Uterus (tissue), 4 donors: ENCODE results near the gene DIAPH3. TPM values are rescaled to one million over a fixed set of nuclear protein-coding genes. Genes with fewer than 3 reads are reported as not detected.

Source experiments
- DNase-seq, 2 donors: peaks; one replicate each; pipeline ENCODE4 v3.0.0-alpha.2; 2019 to 2020
- H3K27ac ChIP-seq, 2 donors: fragments of 200-600 bp; sonication (generic); 1 replicate in 1 of 2; 2 replicates in 1 of 2; pipeline ENCODE4 v1.5.1; 2016 to 2018
- H3K27me3 ChIP-seq, 2 donors: fragments of 200-600 bp; sonication (generic); one replicate each; pipeline ENCODE4 v1.5.1; 2018 to 2019; ENCODE audit warnings: control low read depth in 1 of 2
- H3K36me3 ChIP-seq, 2 donors: fragments of 200-600 bp; sonication (generic); one replicate each; pipeline ENCODE4 v1.5.1; 2019; ENCODE audit warnings: control low read depth in 1 of 2
- H3K4me1 ChIP-seq, 2 donors: fragments of 200-600 bp; sonication (generic); one replicate each; pipeline ENCODE4 v1.5.1; 2018 to 2019; ENCODE audit warnings: control low read depth in 1 of 2
- H3K4me3 ChIP-seq, 2 donors: fragments of 200-600 bp; sonication (generic); 1 replicate in 1 of 2; 2 replicates in 1 of 2; pipeline ENCODE4 v1.5.1; 2018 to 2019; ENCODE audit warnings: mild to moderate bottlenecking in 1 of 2
- H3K9me3 ChIP-seq, 2 donors: fragments of 200-600 bp; sonication (generic); one replicate each; pipeline ENCODE4 v1.5.1; 2019; ENCODE audit warnings: control low read depth in 1 of 2
- POLR2A ChIP-seq, 2 donors: fragments of 450-650 bp; IDR thresholded peaks; one replicate each; pipeline ENCODE4 v1.6.1; 2016; ENCODE audit warnings: antibody characterized with exemption in 2 of 2, mild to moderate bottlenecking in 1 of 2, moderate library complexity in 1 of 2
- intact Hi-C: fragments of 100-400 bp; cut with DNase I; formaldehyde crosslinking; loops from one replicate; pipeline ENCODE4 v1.15.1; 2023; ENCODE audit warnings: low total_unique reads
- total RNA-seq, 4 donors: library from RNA; depleted of rRNA in 3 of 4; stranded (reverse); fragments of >200 nt in 3 of 4; gene quantifications; one replicate each; pipeline versions ENCODE4 v1.1.0 to v1.2.4, GENCODE V29; 2014 to 2023
- TF ChIP-seq, protein P1 (sequence below), 4 experiments: fragments of 200-600 bp in 2 of 4; fragments of 450-650 bp in 2 of 4; sonication (generic) in 2 of 4; IDR thresholded peaks; one replicate each; pipeline ENCODE4 v1.5.1; 2016 to 2019; ENCODE audit warnings: antibody characterized with exemption in 4 of 4, mild to moderate bottlenecking in 2 of 4, moderate library complexity in 1 of 4
- donor health status: DM: yes; HTN: yes; CAD: no.

Gene DIAPH3
- total RNA-seq, 4 donors from 2014 or later = 11.4 TPM; not detected in 3

DNA sequence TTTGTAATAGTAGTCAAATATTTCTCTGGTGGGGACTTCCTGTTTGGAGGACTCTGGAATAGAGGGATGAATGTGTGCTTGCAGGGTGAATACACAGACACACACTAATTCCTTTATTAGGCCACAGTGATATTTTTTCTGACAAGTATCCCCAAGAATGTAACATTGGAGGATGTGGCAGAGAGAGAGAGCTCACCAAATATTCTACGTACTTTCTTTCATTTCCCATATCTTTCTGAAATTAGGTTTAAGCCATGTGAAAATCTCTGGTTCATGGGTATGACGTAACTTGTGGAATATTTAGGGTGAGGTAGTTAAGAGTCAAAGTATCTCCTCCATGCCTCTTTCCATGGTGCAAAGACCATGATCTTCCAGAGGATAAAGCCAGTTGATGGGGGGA, 463.4 kb downstream of the DIAPH3 start:
- Histone ChIP-seq H3K27ac (no peak overlapping the region), H3K4me3 (no peak overlapping the region), H3K4me1 (no peaks in the 10 kb centered on the region), H3K27me3 (no peaks in the 10 kb centered on the region), H3K36me3 (no peaks in the 10 kb centered on the region), H3K9me3 (no peaks in the 10 kb centered on the region)
- intact Hi-C loops = no loop called here
- no peak for DNase-seq
- TF ChIP-seq, protein P1, sequence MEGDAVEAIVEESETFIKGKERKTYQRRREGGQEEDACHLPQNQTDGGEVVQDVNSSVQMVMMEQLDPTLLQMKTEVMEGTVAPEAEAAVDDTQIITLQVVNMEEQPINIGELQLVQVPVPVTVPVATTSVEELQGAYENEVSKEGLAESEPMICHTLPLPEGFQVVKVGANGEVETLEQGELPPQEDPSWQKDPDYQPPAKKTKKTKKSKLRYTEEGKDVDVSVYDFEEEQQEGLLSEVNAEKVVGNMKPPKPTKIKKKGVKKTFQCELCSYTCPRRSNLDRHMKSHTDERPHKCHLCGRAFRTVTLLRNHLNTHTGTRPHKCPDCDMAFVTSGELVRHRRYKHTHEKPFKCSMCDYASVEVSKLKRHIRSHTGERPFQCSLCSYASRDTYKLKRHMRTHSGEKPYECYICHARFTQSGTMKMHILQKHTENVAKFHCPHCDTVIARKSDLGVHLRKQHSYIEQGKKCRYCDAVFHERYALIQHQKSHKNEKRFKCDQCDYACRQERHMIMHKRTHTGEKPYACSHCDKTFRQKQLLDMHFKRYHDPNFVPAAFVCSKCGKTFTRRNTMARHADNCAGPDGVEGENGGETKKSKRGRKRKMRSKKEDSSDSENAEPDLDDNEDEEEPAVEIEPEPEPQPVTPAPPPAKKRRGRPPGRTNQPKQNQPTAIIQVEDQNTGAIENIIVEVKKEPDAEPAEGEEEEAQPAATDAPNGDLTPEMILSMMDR (IDR thresholded peaks at IDR 0.05) = no peak
- no peak for TF ChIP-seq POLR2A (IDR thresholded peaks at IDR 0.05)

DNA sequence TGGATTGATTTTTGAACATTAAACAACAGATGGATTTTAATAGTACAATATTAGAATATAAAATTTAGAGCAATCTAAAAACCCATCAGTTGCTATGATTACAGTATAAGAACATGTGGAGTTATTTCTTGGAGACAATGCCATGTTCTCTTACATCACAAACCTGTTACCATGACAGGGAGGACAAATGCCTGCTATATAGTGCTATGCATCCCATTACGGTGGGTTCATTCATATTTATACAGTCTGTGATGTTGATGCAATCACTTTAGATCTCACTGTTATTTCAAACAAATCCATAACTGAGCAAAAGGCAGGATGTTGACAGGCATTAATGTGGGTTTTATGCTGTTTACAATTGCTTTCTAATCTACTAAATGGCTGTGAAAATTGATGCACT, 467.5 kb downstream of the DIAPH3 start:
- H3K27ac ChIP-seq = no peak overlapping the region
- DNase-seq = no peak
- no peaks in the 10 kb centered on the region for H3K4me1 ChIP-seq
- H3K9me3 ChIP-seq = no peaks in the 10 kb centered on the region
- H3K27me3 ChIP-seq = no peaks in the 10 kb centered on the region
- no peak overlapping the region for H3K4me3 ChIP-seq
- H3K36me3 ChIP-seq = no peaks in the 10 kb centered on the region
- intact Hi-C loops = no loop called here
- no peak for TF ChIP-seq POLR2A (IDR thresholded peaks at IDR 0.05)

DNA sequence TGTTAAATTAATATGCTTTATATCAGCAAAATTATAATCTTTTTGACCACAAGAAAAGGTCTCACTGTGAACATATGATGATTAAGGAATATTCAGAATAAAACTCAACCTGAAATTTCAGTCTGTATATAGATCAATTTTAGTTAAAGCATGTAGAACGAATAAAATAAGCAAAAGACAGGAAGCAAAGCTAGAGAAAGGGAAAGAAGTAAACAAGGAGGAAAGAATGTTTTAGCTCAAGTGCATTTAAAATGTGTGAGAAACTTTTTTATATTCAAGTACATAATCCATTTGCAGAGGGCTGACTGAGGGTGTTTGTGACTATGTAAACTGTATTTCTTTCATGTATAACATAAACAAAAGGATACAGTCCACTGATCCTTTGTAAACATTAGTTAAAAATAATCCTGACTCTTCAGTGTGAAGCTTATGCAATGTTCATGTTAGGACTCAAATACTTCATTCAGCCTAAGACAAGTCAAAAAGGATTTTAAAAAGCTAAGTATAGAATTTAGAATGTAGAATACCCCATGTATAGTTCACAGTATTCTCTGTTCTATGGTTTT, 472.1 kb downstream of the DIAPH3 start:
- Histone ChIP-seq H3K36me3 (no peaks in the 10 kb centered on the region), H3K27me3 (no peaks in the 10 kb centered on the region)
- intact Hi-C loops = no loop called here

DNA sequence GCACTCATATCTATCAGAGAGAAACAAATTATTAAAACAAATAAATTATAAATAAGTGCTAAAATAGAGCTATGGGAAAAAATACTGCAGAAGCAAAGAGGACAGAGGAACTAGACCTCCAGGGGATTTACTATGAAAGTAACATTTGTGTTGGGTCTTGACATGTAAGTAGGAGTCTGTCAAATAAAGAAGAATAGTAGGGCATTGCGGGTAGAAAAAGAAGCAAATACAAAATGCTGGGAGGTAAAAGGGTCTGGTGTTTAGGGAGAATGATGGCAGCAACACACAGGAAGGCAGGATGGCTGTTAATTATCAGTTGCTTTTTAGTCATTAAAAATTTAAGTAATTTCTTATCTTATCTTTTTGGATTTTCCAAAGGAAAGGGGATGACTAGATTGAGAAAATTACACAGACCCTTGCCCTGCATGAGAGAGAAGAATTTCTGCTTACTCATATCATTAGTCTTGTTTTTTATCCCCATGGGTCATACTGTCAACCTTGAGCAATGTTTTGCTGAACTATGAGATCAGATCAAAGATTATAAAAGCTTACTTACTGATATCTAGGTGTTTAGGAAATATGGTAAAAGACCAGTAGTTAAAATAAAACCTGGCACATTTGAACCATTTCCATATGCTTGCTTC, 472.7 kb downstream of the DIAPH3 start:
- H3K9me3 ChIP-seq = no peaks in the 10 kb centered on the region
- H3K27ac ChIP-seq = no peak overlapping the region
- no peak for DNase-seq
- no peaks in the 10 kb centered on the region for H3K36me3 ChIP-seq
- no peak overlapping the region for H3K4me3 ChIP-seq
- H3K27me3 ChIP-seq = no peaks in the 10 kb centered on the region
- TF ChIP-seq, protein P1 (IDR thresholded peaks at IDR 0.05) = no peak
- no peak for TF ChIP-seq POLR2A (IDR thresholded peaks at IDR 0.05)
- H3K4me1 ChIP-seq = no peaks in the 10 kb centered on the region
- intact Hi-C loops = no loop called here

More for the DNA sequence above, 472.1 kb downstream of the DIAPH3 start:
- Histone ChIP-seq H3K4me3 (no peak overlapping the region), H3K4me1 (no peaks in the 10 kb centered on the region), H3K27ac (no peak overlapping the region), H3K9me3 (no peaks in the 10 kb centered on the region)
- DNase-seq = no peak
- TF ChIP-seq, protein P1 (IDR thresholded peaks at IDR 0.05) = no peak
- TF ChIP-seq POLR2A (IDR thresholded peaks at IDR 0.05) = no peak

DNA sequence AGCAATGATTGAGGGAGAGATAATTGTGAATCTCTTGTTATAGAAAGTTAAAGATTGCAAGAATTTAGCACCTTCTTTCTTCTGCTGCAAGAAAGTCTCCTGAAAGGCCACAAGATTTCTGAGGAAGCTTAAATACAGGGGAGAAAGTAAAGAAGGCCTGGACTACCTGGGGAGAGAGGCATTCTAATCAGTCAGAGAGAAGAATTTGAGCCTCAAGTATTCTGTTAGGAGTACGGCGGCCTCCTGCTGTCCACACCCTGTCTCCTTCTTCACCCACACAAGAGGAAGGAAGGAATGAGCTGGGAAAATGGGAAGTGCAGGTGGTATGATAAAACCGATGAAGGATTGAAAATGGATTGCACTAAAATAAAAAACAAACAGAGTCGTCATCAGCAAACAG, 474.7 kb downstream of the DIAPH3 start:
- intact Hi-C loops = no loop called here
- H3K27ac ChIP-seq = no peak overlapping the region

More for the DNA sequence above, 474.7 kb downstream of the DIAPH3 start:
- Histone ChIP-seq H3K36me3 (no peaks in the 10 kb centered on the region), H3K4me3 (no peak overlapping the region), H3K4me1 (no peaks in the 10 kb centered on the region), H3K9me3 (no peaks in the 10 kb centered on the region), H3K27me3 (no peaks in the 10 kb centered on the region)
- DNase-seq = no peak
- TF ChIP-seq POLR2A (IDR thresholded peaks at IDR 0.05) = no peak
- TF ChIP-seq, protein P1 (IDR thresholded peaks at IDR 0.05) = no peak
